Activated naive CD8-positive, alpha-beta T cell treated with anti-CD3 and anti-CD28 coated beads, Interleukin-2, amount 10 ng/mL, durations not matched to agents 7 days and 5 days (primary cell): ENCODE measurements around the gene DTYMK. TPM values are rescaled to one million over a fixed set of nuclear protein-coding genes. Genes with fewer than 3 reads are reported as not detected.
"Not testable (repeated sequence)": the region's sequence is repeated elsewhere in the genome, so short reads cannot be mapped to it uniquely, and the experiment has no call there.

Source experiments
- ATAC-seq: fragments of 150-1000 bp; cut with Tn5 transposase; one replicate; pipeline ENCODE4 v1.10.0; 2021; ENCODE audit warnings: low read depth, moderate library complexity
- POLR2A ChIA-PET: fragments of 350-600 bp; sonication (Branson Sonifier 250); formaldehyde crosslinking; loops from one replicate; lab custom pipeline; 2021; ENCODE audit warnings: antibody characterized with exemption; lab: Charles Lee
- DNase-seq: peaks from one replicate; pipeline ENCODE4 v3.0.0; 2021
- H3K27ac Mint-ChIP-seq: one replicate; pipeline ENCODE4 v1.8.0; 2022; ENCODE audit warnings: mild to moderate bottlenecking, mixed read lengths
- H3K27me3 Mint-ChIP-seq: one replicate; pipeline ENCODE4 v1.8.0; 2022; ENCODE audit warnings: mild to moderate bottlenecking, moderate library complexity, mixed read lengths
- H3K36me3 Mint-ChIP-seq: one replicate; pipeline ENCODE4 v1.8.0; 2021; ENCODE audit warnings: mild to moderate bottlenecking, mixed read lengths
- H3K4me1 Mint-ChIP-seq: one replicate; pipeline ENCODE4 v1.8.0; 2021; ENCODE audit warnings: mixed read lengths
- H3K4me3 Mint-ChIP-seq: one replicate; pipeline ENCODE4 v1.8.0; 2022; ENCODE audit warnings: mild to moderate bottlenecking, moderate library complexity, mixed read lengths
- H3K9me3 Mint-ChIP-seq: one replicate; pipeline ENCODE4 v1.8.0; 2021; ENCODE audit warnings: mixed read lengths
- total RNA-seq, 2 experiments: library from RNA; stranded (reverse); gene quantifications; one replicate each; pipeline ENCODE4 v1.2.3, GENCODE V29; 2021

Gene DTYMK
- total RNA-seq, 2 experiments from 2014 or later, result 56.5 to 67.9 TPM

DNA sequence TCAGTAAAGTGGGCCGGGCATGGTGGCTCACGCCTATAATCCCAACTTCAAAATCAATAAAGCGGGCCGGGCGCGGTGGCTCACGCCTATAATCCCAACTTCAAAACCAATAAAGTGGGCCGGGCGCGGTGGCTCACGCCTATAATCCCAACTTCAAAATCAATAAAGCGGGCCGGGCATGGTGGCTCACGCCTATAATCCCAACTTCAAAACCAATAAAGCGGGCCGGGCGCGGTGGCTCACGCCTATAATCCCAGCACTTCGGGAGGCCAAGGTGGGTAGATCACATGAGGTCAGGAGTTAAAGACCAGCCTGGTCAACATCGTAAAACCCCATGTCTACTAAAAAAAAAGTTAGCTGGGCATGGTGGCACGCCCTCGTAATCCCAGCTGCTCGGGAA lies 23.9 kb downstream of the DTYMK start:
- H3K27me3 Mint-ChIP-seq, H3K9me3 Mint-ChIP-seq, POLR2A ChIA-PET, DNase-seq, ATAC-seq, H3K27ac Mint-ChIP-seq, H3K4me3 Mint-ChIP-seq, H3K4me1 Mint-ChIP-seq, H3K36me3 Mint-ChIP-seq: not testable (repeated sequence)

DNA sequence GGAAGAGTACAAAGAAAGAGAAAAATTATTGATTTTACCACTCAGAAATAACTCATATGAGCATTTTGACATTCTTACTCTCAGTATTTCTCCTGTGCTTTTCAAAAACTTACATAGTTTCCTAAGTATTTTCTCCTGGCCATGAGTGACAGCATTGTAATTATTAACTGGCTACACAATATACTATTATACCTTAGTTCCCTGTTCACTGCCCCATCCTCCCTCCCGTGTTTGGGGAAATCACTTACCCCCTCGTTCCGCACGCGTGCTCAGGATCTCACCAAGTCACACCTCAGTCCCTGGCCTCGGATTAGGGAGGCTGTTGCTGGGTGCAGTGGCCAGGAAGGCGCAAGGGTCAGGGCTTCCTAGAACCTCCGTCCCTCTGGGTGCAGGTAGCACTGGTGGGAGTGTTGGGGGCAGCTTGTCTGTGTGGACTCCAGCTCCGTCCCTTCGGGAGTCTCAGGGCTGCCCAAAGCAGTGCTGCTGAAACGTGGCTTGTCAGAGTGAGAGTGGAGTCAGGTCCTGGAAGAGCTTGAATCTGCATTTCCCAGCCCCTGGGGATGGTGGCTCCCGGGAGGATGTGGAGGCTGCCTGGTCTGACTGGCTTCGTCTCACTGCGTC lies 25.9 kb downstream of the DTYMK start:
- Mint-ChIP-seq H3K4me1 (peaks cover 5% of the 10 kb centered on the region), H3K9me3 (no peaks in the 10 kb centered on the region), H3K4me3 (no peak overlapping the region), H3K27ac (no peak overlapping the region), H3K27me3 (no peaks in the 10 kb centered on the region), H3K36me3 (peaks cover 5% of the 10 kb centered on the region)
- ATAC-seq (no peak), DNase-seq (no peak)
- POLR2A ChIA-PET, result no interaction called here

DNA sequence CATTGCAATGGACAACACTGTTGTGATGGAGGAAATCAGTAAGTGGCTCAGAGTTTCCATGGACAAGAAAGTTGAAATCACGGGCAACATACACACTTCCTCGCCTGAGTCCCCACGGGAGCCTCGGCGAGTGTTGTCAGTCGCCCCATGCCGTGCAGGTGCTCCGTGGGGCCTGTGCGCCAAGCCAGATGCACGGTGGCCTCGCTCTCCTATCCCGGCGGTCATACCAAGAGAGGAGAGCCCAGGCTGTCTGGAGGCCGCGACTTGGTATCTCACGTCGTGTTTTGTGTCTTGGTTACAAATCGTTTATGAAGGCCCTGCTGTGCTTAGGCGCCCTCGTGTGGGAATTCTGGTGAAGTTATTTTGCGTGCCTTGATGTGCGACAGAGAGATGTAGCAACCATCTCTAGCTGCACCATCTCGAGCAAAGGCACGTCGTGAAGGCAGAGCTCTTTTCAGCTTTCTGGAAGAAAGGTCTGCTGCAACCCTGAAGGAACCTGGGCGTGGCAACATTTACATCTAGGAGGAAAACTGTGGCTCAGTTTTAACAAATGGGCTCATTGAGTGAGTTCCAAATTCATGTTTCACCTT lies 27.4 kb downstream of the DTYMK start:
- ATAC-seq (peak; percentile 38), DNase-seq (no peak)
- H3K27me3 Mint-ChIP-seq, result no peaks in the 10 kb centered on the region
- peaks cover 5% of the 10 kb centered on the region for H3K36me3 Mint-ChIP-seq
- H3K4me1 Mint-ChIP-seq, result no peaks in the 10 kb centered on the region
- POLR2A ChIA-PET, result interaction anchor here (0.6 kb wide), 1 partner anchor 558 kb away, joined by 3 read pairs; no protein-coding TSS in a partner anchor
- no peak overlapping the region for H3K4me3 Mint-ChIP-seq
- no peak overlapping the region for H3K27ac Mint-ChIP-seq
- no peaks in the 10 kb centered on the region for H3K9me3 Mint-ChIP-seq

DNA sequence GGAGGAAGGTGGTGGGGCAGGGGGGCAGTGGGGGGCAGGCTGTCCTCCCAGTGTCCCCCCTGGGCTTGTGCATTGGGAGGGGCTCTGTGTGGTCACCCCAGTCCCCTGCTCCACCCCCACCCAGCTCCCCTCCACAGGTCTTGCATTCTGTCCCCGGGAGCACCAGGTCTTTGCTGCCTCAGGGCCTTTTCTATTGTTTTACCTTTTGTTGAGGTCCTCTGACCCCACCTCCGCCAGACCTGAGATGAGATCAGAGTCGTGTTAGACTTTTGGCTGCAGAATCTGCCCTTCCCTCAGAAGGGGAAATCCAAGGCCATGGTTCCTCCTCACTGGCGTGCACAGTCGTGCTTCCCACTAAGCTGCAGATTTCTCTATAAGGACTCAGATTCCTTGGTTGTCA lies 28.3 kb downstream of the DTYMK start:
- H3K9me3 Mint-ChIP-seq, result no peaks in the 10 kb centered on the region
- DNase-seq (no peak), ATAC-seq (no peak)
- no peaks in the 10 kb centered on the region for H3K27me3 Mint-ChIP-seq
- POLR2A ChIA-PET, result no interaction called here
- no peak overlapping the region for H3K27ac Mint-ChIP-seq
- no peaks in the 10 kb centered on the region for H3K4me1 Mint-ChIP-seq
- H3K36me3 Mint-ChIP-seq, result peaks cover 5% of the 10 kb centered on the region
- H3K4me3 Mint-ChIP-seq, result no peak overlapping the region

DNA sequence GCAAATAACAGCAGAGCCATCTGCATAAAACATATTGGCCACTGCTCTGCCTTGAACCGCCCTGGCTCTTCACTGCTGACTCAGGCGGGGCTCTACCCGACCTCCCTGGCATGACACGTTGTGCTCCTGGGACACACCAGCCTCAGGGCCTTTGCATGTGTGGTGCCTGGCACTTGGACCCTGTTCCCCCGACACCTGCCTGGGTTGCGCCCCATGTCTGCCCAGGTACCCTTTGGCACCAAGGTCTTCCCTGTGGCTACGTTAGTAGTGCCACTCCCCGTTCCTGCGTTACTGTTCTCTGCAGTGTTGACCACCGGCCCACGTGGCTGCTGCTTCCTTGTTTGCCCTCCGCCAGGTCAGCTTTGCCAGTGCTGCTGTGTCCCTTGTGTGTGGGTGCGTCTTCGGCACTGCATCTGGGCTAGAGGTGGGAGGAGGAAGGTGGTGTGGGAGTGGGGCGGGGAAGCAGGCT lies 28.8 kb downstream of the DTYMK start:
- no peak for ATAC-seq
- no peak overlapping the region for H3K4me3 Mint-ChIP-seq
- no peak overlapping the region for H3K27ac Mint-ChIP-seq
- H3K4me1 Mint-ChIP-seq, result no peaks in the 10 kb centered on the region
- no peak for DNase-seq
- no peaks in the 10 kb centered on the region for H3K27me3 Mint-ChIP-seq
- H3K9me3 Mint-ChIP-seq, result no peaks in the 10 kb centered on the region
- peaks cover 5% of the 10 kb centered on the region for H3K36me3 Mint-ChIP-seq
- POLR2A ChIA-PET, result no interaction called here

DNA sequence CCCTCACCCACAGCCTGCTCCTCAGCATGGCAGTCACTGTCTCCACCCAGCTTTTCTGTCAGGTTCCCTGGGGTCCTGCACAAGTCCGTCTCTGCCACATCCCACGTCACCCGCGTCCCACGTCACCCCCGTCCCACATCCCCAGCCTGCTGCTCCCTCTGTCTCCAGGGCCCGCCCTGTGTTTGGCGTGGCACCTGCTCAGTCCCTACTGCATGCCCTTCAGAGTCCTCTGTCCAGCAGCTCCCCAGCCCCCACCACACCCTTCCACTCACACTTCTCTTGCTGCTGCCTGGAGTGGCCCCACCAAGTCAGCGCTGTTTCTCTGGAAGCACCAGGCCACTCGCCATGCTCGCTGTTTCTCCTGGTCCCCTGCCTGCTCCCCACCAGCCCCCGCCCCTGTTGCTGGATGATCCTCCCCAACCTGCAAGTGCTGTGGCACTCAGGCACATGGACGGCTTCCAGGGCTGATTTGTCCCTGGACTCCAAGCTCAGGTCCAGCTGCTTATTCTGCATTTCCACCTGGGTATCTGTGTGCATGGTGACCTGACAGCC lies 30.3 kb downstream of the DTYMK start:
- no peak overlapping the region for H3K27ac Mint-ChIP-seq
- peaks cover 6% of the 10 kb centered on the region for H3K36me3 Mint-ChIP-seq
- no peaks in the 10 kb centered on the region for H3K9me3 Mint-ChIP-seq
- no peak for ATAC-seq
- POLR2A ChIA-PET, result no interaction called here
- no peaks in the 10 kb centered on the region for H3K27me3 Mint-ChIP-seq
- DNase-seq, result no peak
- H3K4me3 Mint-ChIP-seq, result no peak overlapping the region
- H3K4me1 Mint-ChIP-seq, result no peaks in the 10 kb centered on the region

DNA sequence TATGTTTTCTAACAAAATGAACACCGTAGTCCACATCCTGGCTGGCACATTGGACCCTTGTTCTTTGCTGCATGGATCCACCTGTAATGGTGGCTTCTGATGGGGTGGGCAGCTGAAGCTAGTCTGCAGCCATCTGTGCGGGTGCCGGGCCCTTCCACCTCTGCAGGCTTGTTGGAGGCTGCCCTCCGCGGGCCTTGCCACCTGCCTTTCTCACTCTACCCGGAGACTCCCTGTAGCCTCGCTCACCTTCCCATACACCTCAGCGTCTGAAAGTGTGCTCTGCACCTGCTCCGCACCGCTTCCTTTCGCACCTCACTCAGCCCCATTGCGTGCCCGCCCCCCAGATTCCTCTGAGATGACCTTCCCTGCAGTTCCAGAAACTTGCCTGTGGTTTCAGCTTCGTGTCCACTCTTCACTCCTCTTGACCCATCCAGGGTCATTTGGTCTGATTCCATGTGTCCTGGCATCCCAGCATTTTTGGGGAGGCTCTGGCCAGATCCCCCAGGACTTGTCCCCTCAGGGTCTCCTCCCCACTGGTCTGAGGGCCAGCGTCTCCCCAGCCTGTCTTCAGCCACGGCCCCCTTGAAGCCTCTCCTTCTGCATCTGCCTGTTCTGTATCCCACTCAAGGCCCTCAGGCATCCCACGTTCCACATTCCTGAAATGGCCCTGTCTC lies 31.0 kb downstream of the DTYMK start:
- POLR2A ChIA-PET, result no interaction called here
- DNase-seq (no peak), ATAC-seq (no peak)
- Mint-ChIP-seq H3K4me1 (no peaks in the 10 kb centered on the region), H3K27me3 (no peaks in the 10 kb centered on the region), H3K4me3 (no peak overlapping the region), H3K9me3 (no peaks in the 10 kb centered on the region), H3K27ac (no peak overlapping the region), H3K36me3 (peaks cover 6% of the 10 kb centered on the region)

DNA sequence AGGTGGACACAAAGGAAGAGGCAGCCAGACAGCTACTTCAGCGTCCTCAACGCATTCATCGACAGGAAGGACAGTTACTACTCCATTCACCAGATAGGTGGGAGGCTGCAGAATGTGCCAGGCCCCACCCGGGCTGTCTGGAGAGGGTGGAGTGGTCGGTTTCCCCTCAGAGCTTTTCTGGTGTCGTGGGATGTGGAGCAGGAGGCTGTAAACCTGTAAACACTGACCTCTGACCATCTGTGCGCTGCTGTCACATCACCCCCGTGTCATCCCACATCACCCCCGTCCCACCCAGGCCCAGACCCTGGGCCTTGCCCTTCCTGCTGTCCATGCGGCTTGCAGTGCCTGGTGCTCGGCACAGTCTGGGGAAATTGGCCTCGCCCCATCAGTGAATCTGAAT lies 32.1 kb downstream of the DTYMK start:
- Mint-ChIP-seq H3K36me3 (peaks cover 6% of the 10 kb centered on the region), H3K9me3 (no peaks in the 10 kb centered on the region), H3K4me1 (peaks cover 1% of the 10 kb centered on the region), H3K27ac (no peak overlapping the region), H3K4me3 (no peak overlapping the region), H3K27me3 (no peaks in the 10 kb centered on the region)
- no peak for DNase-seq
- ATAC-seq, result no peak
- POLR2A ChIA-PET, result interaction anchor here (0.6 kb wide), 1 partner anchor 575 kb away, joined by 3 read pairs; no protein-coding TSS in a partner anchor

DNA sequence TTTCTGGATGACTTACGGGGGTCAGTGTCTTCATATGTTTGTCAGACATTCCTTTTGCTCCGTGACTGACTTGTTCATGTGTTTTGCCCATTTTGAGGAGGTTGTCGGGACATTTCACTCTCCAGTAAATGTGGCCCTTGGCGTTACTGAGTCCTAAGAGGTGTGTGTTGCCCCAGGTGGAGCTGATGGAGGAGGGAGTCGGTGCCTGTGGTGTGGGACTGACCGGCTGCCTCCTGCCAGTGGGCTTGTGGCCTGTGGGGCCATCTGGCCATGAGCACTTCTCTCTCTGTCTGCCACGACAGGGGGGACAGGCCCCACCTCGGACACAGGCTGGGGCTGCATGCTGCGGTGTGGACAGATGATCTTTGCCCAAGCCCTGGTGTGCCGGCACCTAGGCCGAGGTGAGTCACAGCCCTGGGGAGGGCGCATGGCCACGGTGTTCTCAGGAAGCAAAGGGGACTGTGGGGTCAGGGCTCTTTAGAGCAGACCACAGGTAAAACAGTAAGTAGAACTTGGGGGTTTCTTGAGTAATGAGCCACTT lies 33.3 kb downstream of the DTYMK start:
- no peak for DNase-seq
- Mint-ChIP-seq H3K27me3 (no peaks in the 10 kb centered on the region), H3K4me3 (no peak overlapping the region), H3K36me3 (peaks cover 4% of the 10 kb centered on the region), H3K4me1 (peaks cover 5% of the 10 kb centered on the region), H3K27ac (no peak overlapping the region), H3K9me3 (no peaks in the 10 kb centered on the region)
- ATAC-seq, result no peak
- POLR2A ChIA-PET, result no interaction called here

DNA sequence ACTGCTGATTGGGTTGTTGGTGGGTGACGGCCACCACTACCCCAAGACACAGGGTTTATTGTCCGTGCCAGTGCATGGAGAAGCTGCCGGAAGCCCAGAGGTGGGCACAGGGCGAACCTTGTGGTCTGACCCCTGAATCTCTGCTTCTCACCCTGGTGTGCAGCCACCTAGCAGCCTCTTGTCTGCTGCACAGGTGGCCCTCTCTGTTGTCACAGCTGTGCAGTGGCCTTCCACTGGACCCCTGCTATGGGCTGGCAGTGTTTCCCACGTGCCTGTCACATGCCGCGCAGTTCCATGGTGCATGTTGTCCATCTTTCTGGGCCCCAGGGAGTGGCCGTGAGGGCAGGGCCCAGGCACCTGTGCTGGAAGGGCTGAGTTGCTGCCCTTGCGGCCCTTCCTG lies 33.9 kb downstream of the DTYMK start:
- Mint-ChIP-seq H3K27me3 (no peaks in the 10 kb centered on the region), H3K27ac (no peak overlapping the region), H3K9me3 (no peaks in the 10 kb centered on the region), H3K4me3 (no peak overlapping the region), H3K36me3 (peaks cover 4% of the 10 kb centered on the region), H3K4me1 (peaks cover 5% of the 10 kb centered on the region)
- DNase-seq (no peak), ATAC-seq (no peak)
- POLR2A ChIA-PET, result no interaction called here

DNA sequence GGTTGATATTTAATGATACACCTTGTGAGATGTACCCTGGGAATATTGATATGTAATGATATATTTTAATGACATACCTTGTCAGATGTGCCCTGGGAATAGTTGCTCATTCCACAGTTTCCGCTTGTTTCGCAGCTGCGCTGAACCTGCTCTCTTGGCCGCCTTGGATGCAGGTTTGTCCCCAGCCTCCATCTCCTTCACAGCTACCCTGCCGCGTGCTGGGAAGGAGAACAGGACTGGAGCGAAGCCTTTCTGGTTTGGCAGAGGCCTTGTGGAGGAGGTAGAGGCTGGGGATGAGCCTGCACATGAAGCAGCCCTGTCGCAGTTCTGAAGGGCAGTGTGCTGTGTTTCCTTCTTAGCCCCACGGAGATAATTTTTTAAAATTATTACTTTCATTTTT lies 34.5 kb downstream of the DTYMK start:
- ATAC-seq (no peak), DNase-seq (no peak)
- POLR2A ChIA-PET, result no interaction called here
- no peaks in the 10 kb centered on the region for H3K27me3 Mint-ChIP-seq
- H3K4me1 Mint-ChIP-seq, result peaks cover 5% of the 10 kb centered on the region
- no peak overlapping the region for H3K4me3 Mint-ChIP-seq
- H3K27ac Mint-ChIP-seq, result no peak overlapping the region
- H3K36me3 Mint-ChIP-seq, result peaks cover 4% of the 10 kb centered on the region
- no peaks in the 10 kb centered on the region for H3K9me3 Mint-ChIP-seq

DNA sequence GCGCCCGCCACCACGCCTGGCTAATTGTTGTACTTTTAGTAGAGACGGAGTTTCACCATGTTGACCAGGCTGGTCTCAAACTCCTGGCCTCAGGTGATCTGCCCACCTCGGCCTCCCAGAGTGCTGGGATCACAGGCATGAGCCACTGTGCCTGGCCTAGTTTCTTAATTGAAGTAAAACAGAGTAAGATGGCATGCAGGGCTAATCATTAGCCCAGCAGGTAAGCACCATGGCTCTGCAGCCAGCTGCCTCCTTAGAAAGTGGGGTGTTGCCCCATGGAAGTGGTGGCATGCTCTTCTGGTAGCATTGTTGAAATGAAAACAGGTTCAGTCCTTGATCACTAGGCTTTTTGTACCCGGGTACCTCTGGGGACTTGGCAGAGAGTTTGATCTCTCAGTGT lies 36.7 kb downstream of the DTYMK start:
- Mint-ChIP-seq H3K4me3 (no peak overlapping the region), H3K27me3 (no peaks in the 10 kb centered on the region), H3K27ac (no peak overlapping the region), H3K36me3 (peaks cover 2% of the 10 kb centered on the region), H3K9me3 (no peaks in the 10 kb centered on the region), H3K4me1 (peaks cover 5% of the 10 kb centered on the region)
- POLR2A ChIA-PET, result no interaction called here
- ATAC-seq, result no peak
- DNase-seq, result no peak

DNA sequence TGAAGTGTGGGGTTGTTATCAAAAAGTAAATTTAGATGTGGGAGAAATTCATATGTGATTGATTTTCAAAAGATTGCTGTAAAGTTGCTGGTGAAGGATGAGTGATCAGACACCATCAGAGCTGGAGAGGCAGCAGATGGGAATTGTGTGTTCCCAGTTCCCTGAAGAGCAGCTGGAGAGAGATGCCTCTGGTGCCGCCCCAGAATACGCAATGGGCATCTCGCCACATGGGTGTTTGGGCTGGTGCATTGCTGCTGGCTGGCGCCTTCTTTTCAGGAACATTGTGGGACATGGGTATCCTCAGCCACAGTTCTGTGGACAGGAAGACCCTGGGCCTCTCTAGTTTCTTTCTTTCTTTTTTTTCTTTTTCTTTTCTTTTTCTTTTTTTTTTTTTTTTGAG lies 37.2 kb downstream of the DTYMK start:
- Mint-ChIP-seq H3K27me3 (no peaks in the 10 kb centered on the region), H3K36me3 (peaks cover 2% of the 10 kb centered on the region), H3K9me3 (no peaks in the 10 kb centered on the region), H3K4me1 (peaks cover 5% of the 10 kb centered on the region), H3K27ac (no peak overlapping the region), H3K4me3 (no peak overlapping the region)
- no peak for ATAC-seq
- DNase-seq, result no peak
- POLR2A ChIA-PET, result no interaction called here
